ENCODE data around the gene PHACTR4.
"Not testable (repeated sequence)": the region's sequence is repeated elsewhere in the genome, so short reads cannot be mapped to it uniquely, and the experiment has no call there.

Gene PHACTR4

GRCh38 chr1:28512058-28512611 lies 142.6 kb downstream of the PHACTR4 start:
- H4K5ac ChIP-seq (ENCODE audit: low read length): no peak overlapping the region
- no peak overlapping the region for H3K18ac ChIP-seq (ENCODE audit: low read length)
- H2BK120ac ChIP-seq (ENCODE audit: low read depth, low read length): no peak overlapping the region
- H2BK15ac ChIP-seq (replicated peaks; ENCODE audit: low read depth): no peak overlapping the region
- no peak overlapping the region for H2BK5ac ChIP-seq (ENCODE audit: low read length)
- H3K79me2 ChIP-seq (ENCODE audit: control insufficient read depth, insufficient read depth, low read length): peaks cover 7% of the 10 kb centered on the region
- peak; percentile 74 for DNase-seq
- H3K4me2 ChIP-seq (ENCODE audit: low read length): no peak overlapping the region
- no peak overlapping the region for H3K56ac ChIP-seq (ENCODE audit: low read length)
- peaks cover 3% of the 10 kb centered on the region for H3K4me1 ChIP-seq (ENCODE audit: control insufficient read depth, low read depth, low read length)
- no peak overlapping the region for H3K4me3 ChIP-seq (ENCODE audit: low read length)
- H2AK5ac ChIP-seq (ENCODE audit: low read length): no peak overlapping the region
- no peak overlapping the region for H3K4ac ChIP-seq (ENCODE audit: low read depth, low read length)
- no peaks in the 10 kb centered on the region for H3K27me3 ChIP-seq (ENCODE audit: insufficient read depth, low read length, poor library complexity)
- peaks cover 5% of the 10 kb centered on the region for H3K79me1 ChIP-seq (ENCODE audit: low read length)
- H4K8ac ChIP-seq (ENCODE audit: low read depth, low read length): no peak overlapping the region
- no peak overlapping the region for H3K27ac ChIP-seq (ENCODE audit: low read depth, low read length)
- peak overlapping the region; percentile 39 for H3K9ac ChIP-seq (ENCODE audit: low read length)
- no peak overlapping the region for H3K23ac ChIP-seq (ENCODE audit: low read length)
- WGBS (ENCODE audit: extremely low coverage, insufficient coverage, low lambda C conversion rate): no CpG with 5 or more reads among the region's 7 CpGs
- H3K36me3 ChIP-seq (ENCODE audit: control insufficient read depth, insufficient read depth, low read length): peaks cover 24% of the 10 kb centered on the region

- not testable (repeated sequence) for H3K18ac ChIP-seq (ENCODE audit: low read length); H3K79me1 ChIP-seq (ENCODE audit: low read length)
- WGBS (ENCODE audit: extremely low coverage, insufficient coverage, low lambda C conversion rate): no CpG with 5 or more reads among the region's 13 CpGs
Observed at GRCh38 chr1:28514445-28514933, 144.9 kb downstream of the PHACTR4 start.

GRCh38 chr1:28516518-28516956 lies 147.0 kb downstream of the PHACTR4 start:
- Histone ChIP-seq H3K36me3 (ENCODE audit: control insufficient read depth, insufficient read depth, low read length) (no peaks in the 10 kb centered on the region), H3K9ac (ENCODE audit: low read length) (no peak overlapping the region), H3K27me3 (ENCODE audit: insufficient read depth, low read length, poor library complexity) (no peaks in the 10 kb centered on the region), H3K27ac (ENCODE audit: low read depth, low read length) (no peak overlapping the region), H3K23ac (ENCODE audit: low read length) (no peak overlapping the region), H3K79me2 (ENCODE audit: control insufficient read depth, insufficient read depth, low read length) (peaks cover 26% of the 10 kb centered on the region), H4K5ac (ENCODE audit: low read length) (no peak overlapping the region), H3K4me2 (ENCODE audit: low read length) (no peak overlapping the region), H3K79me1 (ENCODE audit: low read length) (peaks cover 9% of the 10 kb centered on the region), H2BK120ac (ENCODE audit: low read depth, low read length) (no peak overlapping the region), H3K4ac (ENCODE audit: low read depth, low read length) (no peak overlapping the region), H2BK15ac (replicated peaks; ENCODE audit: low read depth) (no peak overlapping the region), H3K4me3 (ENCODE audit: low read length) (no peak overlapping the region), H2AK5ac (ENCODE audit: low read length) (no peak overlapping the region), H4K8ac (ENCODE audit: low read depth, low read length) (no peak overlapping the region), H3K56ac (ENCODE audit: low read length) (no peak overlapping the region), H3K4me1 (ENCODE audit: control insufficient read depth, low read depth, low read length) (peaks cover 5% of the 10 kb centered on the region), H2BK5ac (ENCODE audit: low read length) (no peak overlapping the region), H3K18ac (ENCODE audit: low read length) (no peak overlapping the region)
- WGBS (ENCODE audit: extremely low coverage, insufficient coverage, low lambda C conversion rate): no CpG with 5 or more reads among the region's 1 CpG
- DNase-seq: no peak

More at GRCh38 chr1:28514445-28514933, 144.9 kb downstream of the PHACTR4 start:
- H3K36me3 ChIP-seq (ENCODE audit: control insufficient read depth, insufficient read depth, low read length): peaks cover 15% of the 10 kb centered on the region
- not testable (repeated sequence) for H3K4ac ChIP-seq (ENCODE audit: low read depth, low read length); H3K27ac ChIP-seq (ENCODE audit: low read depth, low read length); H2AK5ac ChIP-seq (ENCODE audit: low read length); H4K5ac ChIP-seq (ENCODE audit: low read length); H3K56ac ChIP-seq (ENCODE audit: low read length); H3K27me3 ChIP-seq (ENCODE audit: insufficient read depth, low read length, poor library complexity); H2BK5ac ChIP-seq (ENCODE audit: low read length); H2BK15ac ChIP-seq (replicated peaks; ENCODE audit: low read depth); H3K4me3 ChIP-seq (ENCODE audit: low read length); H3K4me2 ChIP-seq (ENCODE audit: low read length); H2BK120ac ChIP-seq (ENCODE audit: low read depth, low read length); H3K9ac ChIP-seq (ENCODE audit: low read length); H4K8ac ChIP-seq (ENCODE audit: low read depth, low read length); H3K23ac ChIP-seq (ENCODE audit: low read length); H3K4me1 ChIP-seq (ENCODE audit: control insufficient read depth, low read depth, low read length)
- peak; percentile 50 for DNase-seq
- H3K79me2 ChIP-seq (ENCODE audit: control insufficient read depth, insufficient read depth, low read length): peaks cover 10% of the 10 kb centered on the region

GRCh38 chr1:28517649-28517999 lies 148.1 kb downstream of the PHACTR4 start:
- peak overlapping the region; percentile 17 for H3K56ac ChIP-seq (ENCODE audit: low read length)
- no peak overlapping the region for H2AK5ac ChIP-seq (ENCODE audit: low read length)
- DNase-seq: peak; percentile 58
- no peaks in the 10 kb centered on the region for H3K27me3 ChIP-seq (ENCODE audit: insufficient read depth, low read length, poor library complexity)
- H3K27ac ChIP-seq (ENCODE audit: low read depth, low read length): no peak overlapping the region
- H2BK15ac ChIP-seq (replicated peaks; ENCODE audit: low read depth): no peak overlapping the region
- H3K18ac ChIP-seq (ENCODE audit: low read length): no peak overlapping the region
- H3K4ac ChIP-seq (ENCODE audit: low read depth, low read length): no peak overlapping the region
- H3K9ac ChIP-seq (ENCODE audit: low read length): peak overlapping the region; percentile 38
- H3K36me3 ChIP-seq (ENCODE audit: control insufficient read depth, insufficient read depth, low read length): no peaks in the 10 kb centered on the region
- no peak overlapping the region for H3K23ac ChIP-seq (ENCODE audit: low read length)
- no peak overlapping the region for H4K5ac ChIP-seq (ENCODE audit: low read length)
- peaks cover 14% of the 10 kb centered on the region for H3K79me1 ChIP-seq (ENCODE audit: low read length)
- peaks cover 5% of the 10 kb centered on the region for H3K4me1 ChIP-seq (ENCODE audit: control insufficient read depth, low read depth, low read length)
- no peak overlapping the region for H4K8ac ChIP-seq (ENCODE audit: low read depth, low read length)
- H2BK5ac ChIP-seq (ENCODE audit: low read length): no peak overlapping the region
- no peak overlapping the region for H3K4me3 ChIP-seq (ENCODE audit: low read length)
- peak overlapping the region; percentile 2 for H3K4me2 ChIP-seq (ENCODE audit: low read length)
- H3K79me2 ChIP-seq (ENCODE audit: control insufficient read depth, insufficient read depth, low read length): peaks cover 36% of the 10 kb centered on the region
- H2BK120ac ChIP-seq (ENCODE audit: low read depth, low read length): no peak overlapping the region
- WGBS (ENCODE audit: extremely low coverage, insufficient coverage, low lambda C conversion rate): no CpG with 5 or more reads among the region's 7 CpGs

- Histone ChIP-seq H3K4ac (ENCODE audit: low read depth, low read length) (peak overlapping the region; percentile 98), H2BK15ac (replicated peaks; ENCODE audit: low read depth) (no peak overlapping the region), H3K56ac (ENCODE audit: low read length) (peak overlapping the region; percentile 99), H3K79me1 (ENCODE audit: low read length) (peaks cover 14% of the 10 kb centered on the region), H4K5ac (ENCODE audit: low read length) (no peak overlapping the region), H3K79me2 (ENCODE audit: control insufficient read depth, insufficient read depth, low read length) (peaks cover 38% of the 10 kb centered on the region), H3K4me2 (ENCODE audit: low read length) (peak overlapping the region; percentile 97), H3K4me1 (ENCODE audit: control insufficient read depth, low read depth, low read length) (peaks cover 5% of the 10 kb centered on the region), H3K23ac (ENCODE audit: low read length) (peak overlapping the region; percentile 99), H3K27ac (ENCODE audit: low read depth, low read length) (peak overlapping the region; percentile 97), H3K9ac (ENCODE audit: low read length) (peak overlapping the region; percentile 98), H3K36me3 (ENCODE audit: control insufficient read depth, insufficient read depth, low read length) (no peaks in the 10 kb centered on the region), H2BK120ac (ENCODE audit: low read depth, low read length) (no peak overlapping the region), H4K8ac (ENCODE audit: low read depth, low read length) (peak overlapping the region; percentile 97), H2BK5ac (ENCODE audit: low read length) (peak overlapping the region; percentile 87), H3K27me3 (ENCODE audit: insufficient read depth, low read length, poor library complexity) (no peaks in the 10 kb centered on the region), H2AK5ac (ENCODE audit: low read length) (peak overlapping the region; percentile 99), H3K4me3 (ENCODE audit: low read length) (peak overlapping the region; percentile 82), H3K18ac (ENCODE audit: low read length) (peak overlapping the region; percentile 94)
- no CpG with 5 or more reads among the region's 92 CpGs for WGBS (ENCODE audit: extremely low coverage, insufficient coverage, low lambda C conversion rate)
- DNase-seq: peak; percentile 95
Observed at GRCh38 chr1:28518000-28518744, 148.6 kb downstream of the PHACTR4 start.
